Glutamatergic neuron (in vitro differentiated cells): ENCODE measurements around the gene DIAPH1. TPM values are rescaled to one million over a fixed set of nuclear protein-coding genes. Genes with fewer than 3 reads are reported as not detected.
A peak's percentile ranks its signal among the peaks of the same experiment; 100 is the strongest.

Experiments used
- DNase-seq: peaks from one replicate; pipeline ENCODE4 v3.0.0; 2022
- H3K27ac Mint-ChIP-seq: one replicate; pipeline ENCODE4 v1.8.0; 2020; ENCODE audit warnings: mild to moderate bottlenecking, mixed read lengths, inconsistent platforms; ENCODE audit not compliant: unreplicated experiment
- H3K27me3 Mint-ChIP-seq: one replicate; pipeline ENCODE4 v1.8.0; 2020; ENCODE audit warnings: mild to moderate bottlenecking, moderate library complexity, mixed read lengths, inconsistent platforms; ENCODE audit not compliant: unreplicated experiment
- H3K36me3 Mint-ChIP-seq: one replicate; pipeline ENCODE4 v1.8.0; 2020; ENCODE audit warnings: mild to moderate bottlenecking, mixed read lengths, inconsistent platforms; ENCODE audit not compliant: unreplicated experiment
- H3K4me1 Mint-ChIP-seq: one replicate; pipeline ENCODE4 v1.8.0; 2020; ENCODE audit warnings: mild to moderate bottlenecking, low read depth, mixed read lengths, inconsistent platforms; ENCODE audit not compliant: unreplicated experiment
- H3K4me3 Mint-ChIP-seq: one replicate; pipeline ENCODE4 v1.8.0; 2020; ENCODE audit warnings: mild to moderate bottlenecking, mixed read lengths, inconsistent platforms; ENCODE audit not compliant: unreplicated experiment
- H3K9me3 Mint-ChIP-seq: one replicate; pipeline ENCODE4 v1.8.0; 2020; ENCODE audit warnings: mild to moderate bottlenecking, moderate library complexity, mixed read lengths, inconsistent platforms; ENCODE audit not compliant: unreplicated experiment
- total RNA-seq: library from RNA; stranded (reverse); fragmentation: NEBNext Ultra II Directional; extraction: Animal tissue kit (Norgen Biotek cat#: 25700); gene quantifications from one replicate; pipeline ENCODE4 v1.2.1, GENCODE V29; 2021; ENCODE audit not compliant: unreplicated experiment
- TF ChIP-seq, protein P1 (sequence below): fragments of 200-600 bp; sonication (generic); IDR thresholded peaks from one replicate; pipeline ENCODE4 v1.5.0; 2021; ENCODE audit not compliant: partially characterized antibody, unreplicated experiment

Gene DIAPH1
- total RNA-seq, 1 donor from 2014 or later = 51.6 TPM

DNA sequence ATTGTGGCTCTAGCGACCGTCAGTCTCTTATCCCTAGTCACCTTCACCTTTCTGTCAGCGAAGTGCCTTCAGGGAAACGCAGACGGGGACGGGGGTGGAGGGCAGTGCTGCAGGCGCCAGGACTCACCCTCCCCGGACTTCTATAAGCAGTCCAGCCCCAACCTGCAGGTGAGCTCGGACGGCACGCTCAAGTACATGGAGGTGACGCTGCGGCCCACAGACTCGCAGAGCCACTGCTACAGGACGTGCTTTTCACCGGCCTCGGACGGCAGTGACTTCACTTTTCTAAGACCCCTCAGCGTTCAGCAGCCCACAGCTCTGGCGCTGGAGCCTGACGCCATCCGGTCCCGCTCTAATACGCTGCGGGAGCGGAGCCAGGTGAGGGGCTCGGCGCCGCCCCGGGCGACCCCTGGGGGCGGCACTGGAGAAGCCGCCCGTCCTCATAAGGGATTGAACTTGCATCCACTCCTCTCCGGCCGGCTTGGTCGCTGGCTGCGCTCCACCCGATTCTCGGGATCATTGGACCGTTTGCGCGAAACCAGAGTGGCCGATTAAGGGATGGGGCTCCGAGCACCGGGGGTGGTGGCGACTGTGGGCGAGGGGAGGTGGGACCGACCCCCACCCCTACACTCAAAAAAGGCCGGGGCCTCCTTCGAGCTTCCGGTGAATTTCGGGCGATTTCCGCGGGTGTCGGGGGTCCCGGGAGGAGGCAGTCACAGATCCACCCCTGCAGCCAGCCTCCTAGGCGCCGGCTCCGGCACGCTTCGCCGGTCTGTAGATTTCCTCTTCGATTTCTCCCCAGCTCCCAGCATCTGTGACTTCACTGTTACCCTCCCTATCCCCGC lies 127.3 kb downstream of the DIAPH1 start:
- no peak for DNase-seq
- TF ChIP-seq, protein P1, sequence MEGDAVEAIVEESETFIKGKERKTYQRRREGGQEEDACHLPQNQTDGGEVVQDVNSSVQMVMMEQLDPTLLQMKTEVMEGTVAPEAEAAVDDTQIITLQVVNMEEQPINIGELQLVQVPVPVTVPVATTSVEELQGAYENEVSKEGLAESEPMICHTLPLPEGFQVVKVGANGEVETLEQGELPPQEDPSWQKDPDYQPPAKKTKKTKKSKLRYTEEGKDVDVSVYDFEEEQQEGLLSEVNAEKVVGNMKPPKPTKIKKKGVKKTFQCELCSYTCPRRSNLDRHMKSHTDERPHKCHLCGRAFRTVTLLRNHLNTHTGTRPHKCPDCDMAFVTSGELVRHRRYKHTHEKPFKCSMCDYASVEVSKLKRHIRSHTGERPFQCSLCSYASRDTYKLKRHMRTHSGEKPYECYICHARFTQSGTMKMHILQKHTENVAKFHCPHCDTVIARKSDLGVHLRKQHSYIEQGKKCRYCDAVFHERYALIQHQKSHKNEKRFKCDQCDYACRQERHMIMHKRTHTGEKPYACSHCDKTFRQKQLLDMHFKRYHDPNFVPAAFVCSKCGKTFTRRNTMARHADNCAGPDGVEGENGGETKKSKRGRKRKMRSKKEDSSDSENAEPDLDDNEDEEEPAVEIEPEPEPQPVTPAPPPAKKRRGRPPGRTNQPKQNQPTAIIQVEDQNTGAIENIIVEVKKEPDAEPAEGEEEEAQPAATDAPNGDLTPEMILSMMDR = no peak
- Mint-ChIP-seq H3K4me3 (peak overlapping the region; percentile 55), H3K36me3 (peaks cover 8% of the 10 kb centered on the region), H3K9me3 (peaks cover 10% of the 10 kb centered on the region), H3K27ac (no peak overlapping the region), H3K27me3 (peaks cover 16% of the 10 kb centered on the region), H3K4me1 (peaks cover 34% of the 10 kb centered on the region)

DNA sequence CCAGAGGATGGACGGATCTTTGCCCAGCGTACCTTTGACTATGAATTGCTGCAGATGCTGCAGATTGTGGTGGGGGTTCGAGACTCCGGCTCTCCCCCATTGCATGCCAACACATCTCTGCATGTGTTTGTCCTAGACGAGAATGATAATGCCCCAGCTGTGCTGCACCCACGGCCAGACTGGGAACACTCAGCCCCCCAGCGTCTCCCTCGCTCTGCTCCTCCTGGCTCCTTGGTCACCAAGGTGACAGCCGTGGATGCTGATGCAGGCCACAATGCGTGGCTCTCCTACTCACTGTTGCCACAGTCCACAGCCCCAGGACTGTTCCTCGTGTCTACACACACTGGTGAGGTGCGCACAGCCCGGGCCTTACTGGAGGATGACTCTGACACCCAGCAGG lies 128.0 kb downstream of the DIAPH1 start:
- TF ChIP-seq, protein P1 = no peak
- DNase-seq = no peak
- Mint-ChIP-seq H3K9me3 (peaks cover 10% of the 10 kb centered on the region), H3K4me3 (peak overlapping the region; percentile 12), H3K27ac (no peak overlapping the region), H3K36me3 (peaks cover 11% of the 10 kb centered on the region), H3K27me3 (peaks cover 16% of the 10 kb centered on the region), H3K4me1 (peaks cover 33% of the 10 kb centered on the region)

DNA sequence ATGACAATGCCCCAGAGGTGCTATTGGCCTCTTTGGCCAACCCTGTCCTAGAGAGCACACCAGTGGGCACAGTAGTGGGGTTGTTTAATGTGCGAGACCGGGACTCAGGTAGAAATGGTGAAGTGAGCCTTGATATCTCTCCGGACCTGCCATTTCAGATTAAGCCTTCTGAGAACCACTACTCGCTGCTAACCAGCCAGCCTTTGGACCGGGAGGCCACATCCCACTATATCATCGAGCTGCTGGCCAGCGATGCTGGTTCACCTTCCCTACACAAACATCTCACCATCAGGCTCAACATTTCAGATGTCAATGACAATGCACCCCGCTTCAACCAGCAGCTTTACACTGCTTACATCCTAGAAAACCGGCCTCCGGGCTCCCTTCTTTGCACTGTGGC lies 128.5 kb downstream of the DIAPH1 start:
- no peak for DNase-seq
- H3K36me3 Mint-ChIP-seq = peaks cover 11% of the 10 kb centered on the region

DNA sequence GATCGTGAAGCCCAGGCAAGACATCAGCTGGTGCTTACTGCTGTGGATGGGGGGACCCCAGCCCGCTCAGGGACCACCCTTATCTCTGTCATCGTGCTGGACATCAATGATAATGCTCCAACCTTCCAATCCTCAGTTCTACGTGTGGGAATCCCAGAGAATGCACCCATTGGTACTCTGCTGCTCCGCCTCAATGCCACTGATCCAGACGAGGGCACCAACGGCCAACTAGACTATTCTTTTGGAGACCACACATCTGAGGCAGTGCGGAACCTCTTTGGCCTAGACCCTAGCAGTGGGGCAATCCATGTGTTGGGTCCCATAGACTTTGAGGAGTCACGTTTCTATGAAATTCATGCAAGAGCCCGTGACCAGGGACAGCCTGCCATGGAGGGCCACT lies 129.0 kb downstream of the DIAPH1 start:
- peaks cover 11% of the 10 kb centered on the region for H3K27me3 Mint-ChIP-seq
- no peak overlapping the region for H3K27ac Mint-ChIP-seq
- no peak overlapping the region for H3K4me3 Mint-ChIP-seq
- peaks cover 4% of the 10 kb centered on the region for H3K9me3 Mint-ChIP-seq
- TF ChIP-seq, protein P1 = no peak
- peaks cover 24% of the 10 kb centered on the region for H3K4me1 Mint-ChIP-seq
- DNase-seq = no peak
- H3K36me3 Mint-ChIP-seq = peaks cover 11% of the 10 kb centered on the region

More for the DNA sequence above, 128.5 kb downstream of the DIAPH1 start:
- TF ChIP-seq, protein P1 = no peak
- peaks cover 12% of the 10 kb centered on the region for H3K27me3 Mint-ChIP-seq
- peaks cover 5% of the 10 kb centered on the region for H3K9me3 Mint-ChIP-seq
- H3K27ac Mint-ChIP-seq = no peak overlapping the region
- no peak overlapping the region for H3K4me3 Mint-ChIP-seq
- H3K4me1 Mint-ChIP-seq = peaks cover 28% of the 10 kb centered on the region
